OCI-LY3 (cell line): ENCODE data around the gene EPB41L5.

Source experiments
- EZH2phosphoT487 ChIP-seq: fragments of 200-600 bp; shearing (Covaris generic); IDR thresholded peaks from 2 replicates; pipeline ENCODE4 v1.6.1; 2018; ENCODE audit warnings: antibody characterized with exemption, mixed run types, low read depth
- TF ChIP-seq, protein P1 (sequence below): fragments of 200-600, 300-600 bp; sonication (generic); IDR thresholded peaks from 2 replicates; pipeline ENCODE4 v1.5.1; 2014; ENCODE audit warnings: antibody characterized with exemption, low read length, low read depth

DNA sequence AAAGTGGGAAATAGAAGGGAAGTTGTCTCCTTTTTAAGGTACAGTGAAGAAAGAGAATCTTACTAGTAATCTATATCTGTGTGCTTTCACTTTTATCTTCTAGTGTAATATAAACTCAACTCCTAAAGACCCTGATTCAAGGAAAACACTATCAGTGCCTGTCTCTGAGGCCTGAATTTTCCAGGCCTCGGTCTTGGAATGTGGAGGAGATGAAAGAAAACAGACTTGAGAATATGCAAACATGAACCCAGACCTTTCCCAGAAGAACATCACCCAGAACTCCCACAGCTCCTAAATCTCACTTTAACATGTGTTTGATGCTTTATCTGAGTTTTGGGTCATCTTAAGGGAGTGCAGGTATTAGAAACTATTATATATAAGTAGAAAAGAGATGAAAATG lies 51.8 kb downstream of the EPB41L5 start:
- TF ChIP-seq, protein P1, sequence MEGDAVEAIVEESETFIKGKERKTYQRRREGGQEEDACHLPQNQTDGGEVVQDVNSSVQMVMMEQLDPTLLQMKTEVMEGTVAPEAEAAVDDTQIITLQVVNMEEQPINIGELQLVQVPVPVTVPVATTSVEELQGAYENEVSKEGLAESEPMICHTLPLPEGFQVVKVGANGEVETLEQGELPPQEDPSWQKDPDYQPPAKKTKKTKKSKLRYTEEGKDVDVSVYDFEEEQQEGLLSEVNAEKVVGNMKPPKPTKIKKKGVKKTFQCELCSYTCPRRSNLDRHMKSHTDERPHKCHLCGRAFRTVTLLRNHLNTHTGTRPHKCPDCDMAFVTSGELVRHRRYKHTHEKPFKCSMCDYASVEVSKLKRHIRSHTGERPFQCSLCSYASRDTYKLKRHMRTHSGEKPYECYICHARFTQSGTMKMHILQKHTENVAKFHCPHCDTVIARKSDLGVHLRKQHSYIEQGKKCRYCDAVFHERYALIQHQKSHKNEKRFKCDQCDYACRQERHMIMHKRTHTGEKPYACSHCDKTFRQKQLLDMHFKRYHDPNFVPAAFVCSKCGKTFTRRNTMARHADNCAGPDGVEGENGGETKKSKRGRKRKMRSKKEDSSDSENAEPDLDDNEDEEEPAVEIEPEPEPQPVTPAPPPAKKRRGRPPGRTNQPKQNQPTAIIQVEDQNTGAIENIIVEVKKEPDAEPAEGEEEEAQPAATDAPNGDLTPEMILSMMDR: no peak
- no peak for TF ChIP-seq EZH2phosphoT487
